Erythroblast (primary cell): ENCODE results near the gene NUDT3.

Source experiments
- GATA1 ChIP-seq: IDR thresholded peaks from 2 replicates; pipeline ENCODE4 v1.6.1; 2011; ENCODE audit warnings: low read depth, mild to moderate bottlenecking, control low read depth, low read length, moderate library complexity
- POLR2A ChIP-seq: IDR thresholded peaks from 2 replicates; pipeline ENCODE4 v1.6.1; 2011; ENCODE audit warnings: mild to moderate bottlenecking, low read length

GRCh38 chr6:34315256-34315655, 77.2 kb downstream of the NUDT3 start:
- no peak for TF ChIP-seq POLR2A
- no peak for TF ChIP-seq GATA1
